Parathyroid adenoma (tissue), 2 donors: Measurements from ENCODE around the gene SGMS1.
"Not testable (repeated sequence)": the region's sequence is repeated elsewhere in the genome, so short reads cannot be mapped to it uniquely, and the experiment has no call there.

Source experiments
- H2AFZ ChIP-seq: fragments of 300-600 bp; sonication (generic); one replicate; pipeline ENCODE4 v1.7.0; 2017; ENCODE audit warnings: antibody characterized with exemption, mild to moderate bottlenecking
- H3K27ac ChIP-seq: fragments of 300-600 bp; sonication (generic); one replicate; pipeline ENCODE4 v1.7.0; 2017
- H3K27me3 ChIP-seq: fragments of 300-600 bp; sonication (generic); one replicate; pipeline ENCODE4 v1.7.0; 2017; ENCODE audit warnings: low read length; ENCODE audit not compliant: control insufficient read depth, insufficient read depth
- H3K36me3 ChIP-seq: fragments of 300-600 bp; sonication (generic); one replicate; pipeline ENCODE4 v1.7.0; 2017; ENCODE audit warnings: low read length; ENCODE audit not compliant: control insufficient read depth, insufficient read depth
- H3K4me1 ChIP-seq: fragments of 300-600 bp; sonication (generic); one replicate; pipeline ENCODE4 v1.7.0; 2017; ENCODE audit warnings: control low read depth
- H3K4me2 ChIP-seq: fragments of 300-600 bp; sonication (generic); one replicate; pipeline ENCODE4 v1.7.0; 2017; ENCODE audit warnings: low read length
- H3K4me3 ChIP-seq: fragments of 300-600 bp; sonication (generic); one replicate; pipeline ENCODE4 v1.7.0; 2017; ENCODE audit warnings: low read depth, low read length
- H3K79me2 ChIP-seq: fragments of 300-600 bp; sonication (generic); one replicate; pipeline ENCODE4 v1.7.0; 2017; ENCODE audit warnings: control low read depth
- H3K9ac ChIP-seq: fragments of 300-600 bp; sonication (generic); one replicate; pipeline ENCODE4 v1.7.0; 2017; ENCODE audit warnings: mild to moderate bottlenecking
- H3K9me3 ChIP-seq: fragments of 300-600 bp; sonication (generic); one replicate; pipeline ENCODE4 v1.7.0; 2017; ENCODE audit warnings: low read length; ENCODE audit not compliant: control insufficient read depth
- TF ChIP-seq, protein P1 (sequence below): fragments of 300-600 bp; sonication (generic); IDR thresholded peaks from one replicate; pipeline ENCODE4 v1.7.0; 2017; ENCODE audit warnings: antibody characterized with exemption, mild to moderate bottlenecking
- donor health status: primary hyperparathyroidism.

The SGMS1 gene

DNA sequence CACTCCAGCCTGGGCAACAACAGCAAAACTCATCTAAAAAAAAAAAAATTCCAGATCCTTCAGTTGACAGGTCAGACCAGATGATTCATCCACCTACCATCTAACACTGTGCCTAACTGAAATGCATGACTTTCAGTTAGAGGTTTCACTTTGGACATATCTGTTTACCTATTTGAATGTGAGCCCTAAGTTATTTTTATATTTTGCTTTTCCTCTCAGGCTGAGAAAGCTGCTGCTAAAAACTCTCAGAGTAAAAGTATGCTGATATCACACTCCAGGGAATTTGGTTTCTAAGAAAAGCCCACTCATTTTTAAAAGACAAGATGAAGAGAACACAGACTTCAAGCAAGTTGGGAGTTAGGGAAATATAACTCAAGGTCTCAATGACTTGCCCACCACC is 126.0 kb downstream of the SGMS1 start:
- H3K27ac ChIP-seq = peak overlapping the region; percentile 34
- H3K4me3 ChIP-seq = no peak overlapping the region
- TF ChIP-seq, protein P1, sequence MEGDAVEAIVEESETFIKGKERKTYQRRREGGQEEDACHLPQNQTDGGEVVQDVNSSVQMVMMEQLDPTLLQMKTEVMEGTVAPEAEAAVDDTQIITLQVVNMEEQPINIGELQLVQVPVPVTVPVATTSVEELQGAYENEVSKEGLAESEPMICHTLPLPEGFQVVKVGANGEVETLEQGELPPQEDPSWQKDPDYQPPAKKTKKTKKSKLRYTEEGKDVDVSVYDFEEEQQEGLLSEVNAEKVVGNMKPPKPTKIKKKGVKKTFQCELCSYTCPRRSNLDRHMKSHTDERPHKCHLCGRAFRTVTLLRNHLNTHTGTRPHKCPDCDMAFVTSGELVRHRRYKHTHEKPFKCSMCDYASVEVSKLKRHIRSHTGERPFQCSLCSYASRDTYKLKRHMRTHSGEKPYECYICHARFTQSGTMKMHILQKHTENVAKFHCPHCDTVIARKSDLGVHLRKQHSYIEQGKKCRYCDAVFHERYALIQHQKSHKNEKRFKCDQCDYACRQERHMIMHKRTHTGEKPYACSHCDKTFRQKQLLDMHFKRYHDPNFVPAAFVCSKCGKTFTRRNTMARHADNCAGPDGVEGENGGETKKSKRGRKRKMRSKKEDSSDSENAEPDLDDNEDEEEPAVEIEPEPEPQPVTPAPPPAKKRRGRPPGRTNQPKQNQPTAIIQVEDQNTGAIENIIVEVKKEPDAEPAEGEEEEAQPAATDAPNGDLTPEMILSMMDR = no peak
- H3K9ac ChIP-seq = no peak overlapping the region
- peaks cover 21% of the 10 kb centered on the region for H3K79me2 ChIP-seq
- H3K9me3 ChIP-seq = no peaks in the 10 kb centered on the region
- H3K36me3 ChIP-seq = no peaks in the 10 kb centered on the region
- no peak overlapping the region for H3K4me2 ChIP-seq
- H3K4me1 ChIP-seq = peaks cover 37% of the 10 kb centered on the region
- no peak overlapping the region for H2AFZ ChIP-seq
- H3K27me3 ChIP-seq = no peaks in the 10 kb centered on the region

DNA sequence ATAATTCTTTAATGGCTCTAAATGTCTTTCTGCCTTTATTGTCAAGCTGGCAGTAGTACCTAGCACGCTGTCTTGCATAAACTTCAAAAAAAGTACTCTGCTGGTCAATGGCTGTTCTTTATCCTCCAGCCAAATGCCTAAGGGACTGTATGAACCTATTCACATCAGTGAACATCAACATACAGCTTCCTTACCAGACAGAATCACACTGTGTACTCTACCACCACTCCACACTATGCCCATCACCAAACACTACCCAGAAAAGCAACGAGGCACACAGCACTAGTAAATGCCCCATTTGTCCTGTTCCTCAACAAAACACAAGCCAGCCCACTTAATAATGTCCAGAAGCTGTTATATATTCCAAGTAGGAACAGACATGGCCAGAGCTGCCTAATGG is 127.5 kb downstream of the SGMS1 start:
- H3K27ac ChIP-seq = peak overlapping the region; percentile 9
- no peak overlapping the region for H3K4me2 ChIP-seq
- H3K4me3 ChIP-seq = no peak overlapping the region
- peaks cover 28% of the 10 kb centered on the region for H3K4me1 ChIP-seq
- TF ChIP-seq, protein P1 = no peak
- H3K27me3 ChIP-seq = no peaks in the 10 kb centered on the region
- no peak overlapping the region for H3K9ac ChIP-seq
- H3K9me3 ChIP-seq = no peaks in the 10 kb centered on the region
- no peaks in the 10 kb centered on the region for H3K36me3 ChIP-seq
- no peak overlapping the region for H2AFZ ChIP-seq
- H3K79me2 ChIP-seq = peaks cover 33% of the 10 kb centered on the region

DNA sequence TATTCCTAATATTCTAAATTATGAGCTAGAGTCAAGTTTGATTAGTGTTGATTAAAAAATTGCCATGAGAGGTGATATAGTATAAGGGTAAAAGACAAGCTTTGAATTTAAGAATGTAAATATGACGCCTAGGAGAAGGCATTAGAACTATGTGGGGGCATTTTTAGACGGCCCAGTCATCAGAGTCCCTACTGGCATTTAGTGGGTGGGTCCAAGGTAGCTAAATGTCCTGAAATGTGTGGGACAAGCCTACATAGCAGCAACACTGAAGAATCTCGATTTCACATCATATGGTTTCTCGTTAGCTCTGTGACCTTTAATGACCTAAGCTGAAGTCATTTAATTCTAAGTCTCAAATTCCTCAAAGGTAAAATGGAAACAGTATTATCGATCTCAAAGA is 133.5 kb downstream of the SGMS1 start:
- Histone ChIP-seq H2AFZ (no peak overlapping the region), H3K4me1 (peaks cover 9% of the 10 kb centered on the region), H3K27ac (no peak overlapping the region), H3K9ac (no peak overlapping the region), H3K27me3 (no peaks in the 10 kb centered on the region), H3K79me2 (peaks cover 49% of the 10 kb centered on the region), H3K9me3 (no peaks in the 10 kb centered on the region), H3K4me2 (no peak overlapping the region), H3K36me3 (no peaks in the 10 kb centered on the region), H3K4me3 (no peak overlapping the region)
- TF ChIP-seq, protein P1 = no peak

DNA sequence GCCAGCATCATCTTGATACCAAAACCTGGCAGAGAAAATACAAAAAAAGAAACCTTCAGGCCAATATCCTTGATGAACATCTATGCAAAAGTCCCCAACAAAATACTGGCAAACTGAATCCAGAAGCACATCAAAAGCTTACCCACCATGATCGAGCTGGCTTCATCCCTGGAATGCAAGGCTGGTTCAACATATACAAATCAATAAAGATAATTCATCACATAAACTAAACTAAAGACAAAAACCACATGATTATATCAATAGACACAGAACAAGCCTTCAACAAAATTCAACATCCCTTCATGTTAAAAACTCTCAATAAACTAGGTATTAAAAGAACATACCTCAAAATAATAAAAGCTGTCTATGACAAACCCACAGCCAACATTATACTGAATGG is 139.2 kb downstream of the SGMS1 start:
- not testable (repeated sequence) for H3K9ac ChIP-seq, H3K4me3 ChIP-seq, H3K4me2 ChIP-seq, H2AFZ ChIP-seq, H3K9me3 ChIP-seq, H3K27me3 ChIP-seq, H3K4me1 ChIP-seq, H3K36me3 ChIP-seq, H3K27ac ChIP-seq
- peaks cover 41% of the 10 kb centered on the region for H3K79me2 ChIP-seq

DNA sequence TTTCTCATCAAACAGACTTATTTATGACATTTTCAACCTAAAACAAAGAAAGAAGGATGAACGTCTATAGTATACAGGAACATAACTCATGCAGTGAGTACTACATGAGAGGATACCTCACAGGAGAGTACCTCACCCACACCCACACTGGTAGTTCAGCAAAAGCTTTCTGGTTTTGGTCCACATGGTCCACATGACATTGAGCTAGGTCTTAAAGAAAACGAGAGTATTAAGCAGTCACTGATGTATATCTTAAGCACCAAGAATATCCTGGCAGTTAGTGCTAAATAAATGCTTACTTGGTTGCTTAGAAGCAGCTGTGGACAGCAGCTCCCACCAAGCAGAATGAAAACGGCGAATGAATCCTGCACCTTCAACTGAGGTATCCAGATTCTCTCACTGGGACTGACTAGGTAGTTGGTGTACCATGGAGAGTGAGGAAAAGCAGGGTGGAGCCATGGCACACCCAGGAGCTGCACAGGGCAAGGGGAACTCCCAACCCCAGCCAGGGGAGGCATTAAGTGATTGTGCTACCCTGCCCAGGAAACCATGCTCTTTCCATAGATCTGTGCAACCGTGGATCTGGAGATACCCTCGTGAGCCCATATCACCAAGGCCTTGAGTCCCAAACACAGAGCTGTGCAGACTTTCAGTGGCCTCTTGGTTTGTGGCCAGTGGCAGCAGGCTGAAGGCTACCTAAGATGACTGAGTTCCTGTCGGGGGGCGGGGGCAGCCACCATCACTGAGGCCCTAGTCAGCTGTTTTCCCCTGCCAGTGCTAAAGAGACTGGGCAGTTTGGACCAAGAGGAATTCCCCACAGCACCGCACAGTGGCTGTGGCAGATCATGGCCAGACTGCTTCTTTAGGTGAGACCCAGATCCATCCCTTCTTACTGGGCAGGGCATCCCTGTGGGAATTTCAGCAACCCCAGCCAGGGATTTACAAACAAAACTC is 143.4 kb downstream of the SGMS1 start:
- Histone ChIP-seq H2AFZ (no peak overlapping the region), H3K9ac (no peak overlapping the region), H3K79me2 (peaks cover 43% of the 10 kb centered on the region), H3K9me3 (no peaks in the 10 kb centered on the region), H3K36me3 (no peaks in the 10 kb centered on the region), H3K27me3 (no peaks in the 10 kb centered on the region), H3K4me3 (no peak overlapping the region), H3K27ac (no peak overlapping the region), H3K4me1 (no peaks in the 10 kb centered on the region), H3K4me2 (no peak overlapping the region)
- TF ChIP-seq, protein P1 = no peak
